Measurements from ENCODE around the gene LTK.

LTK gene

DNA sequence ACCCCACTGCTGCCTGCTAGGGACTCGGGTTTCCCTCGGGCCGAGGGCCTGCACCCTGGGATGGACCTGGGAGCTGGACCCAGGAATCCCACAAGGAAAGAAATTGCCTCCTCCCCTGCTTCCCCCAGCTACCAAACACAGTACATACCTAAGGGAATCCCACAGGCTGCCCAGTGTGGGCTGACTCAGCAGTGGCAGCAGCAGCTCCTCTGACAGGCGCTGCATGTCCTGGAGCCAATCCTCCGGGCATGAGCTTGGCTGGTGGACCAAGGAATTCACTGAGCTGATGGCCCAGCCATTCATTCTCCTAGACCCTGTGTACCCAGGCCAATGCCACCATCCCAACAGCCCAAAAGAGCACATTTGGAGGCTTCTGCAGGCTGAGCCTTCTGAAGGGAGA lies 9.5 kb upstream of the LTK start:
- DNase-seq = no peak

DNA sequence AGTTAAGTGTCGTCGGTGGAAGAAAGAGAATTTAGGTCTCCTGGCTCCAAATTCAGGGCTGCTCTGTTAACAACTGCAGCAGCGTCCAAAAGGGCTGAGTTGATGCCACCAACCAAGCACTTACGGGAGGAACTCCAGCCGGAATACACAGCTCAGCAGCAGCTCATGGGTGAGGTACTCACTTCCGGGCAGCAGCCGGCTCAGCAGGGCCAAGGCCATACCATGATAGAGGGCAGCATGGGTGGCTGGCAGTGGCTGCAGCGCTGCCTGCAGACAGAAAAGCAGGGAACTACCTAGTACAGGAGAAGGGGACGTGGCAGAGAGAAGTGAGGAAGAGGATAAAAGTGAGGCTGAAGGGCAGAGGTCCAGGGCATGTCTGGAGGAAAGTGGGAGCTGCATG lies 8.0 kb upstream of the LTK start:
- no peak for DNase-seq

DNA sequence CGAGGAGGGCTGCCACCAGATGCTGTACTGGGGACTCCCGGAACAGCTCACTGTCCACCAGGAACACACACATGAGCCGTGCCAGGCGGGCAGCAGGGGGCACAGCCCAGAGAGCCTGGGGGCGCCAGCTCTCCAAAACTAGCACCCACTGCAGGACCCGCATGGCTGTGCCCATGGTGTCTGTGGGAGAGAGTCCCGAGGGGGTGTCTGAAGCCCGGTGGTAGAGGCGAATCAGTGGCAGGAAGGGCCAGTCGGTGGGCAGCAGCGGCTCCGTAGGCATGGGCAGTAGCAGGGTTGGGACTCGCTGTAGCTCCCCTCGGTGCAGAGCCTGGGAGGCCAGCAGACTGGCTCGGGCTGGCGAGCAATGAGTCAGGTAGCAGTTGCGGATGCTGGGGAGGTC lies 7.0 kb upstream of the LTK start:
- DNase-seq = no peak

DNA sequence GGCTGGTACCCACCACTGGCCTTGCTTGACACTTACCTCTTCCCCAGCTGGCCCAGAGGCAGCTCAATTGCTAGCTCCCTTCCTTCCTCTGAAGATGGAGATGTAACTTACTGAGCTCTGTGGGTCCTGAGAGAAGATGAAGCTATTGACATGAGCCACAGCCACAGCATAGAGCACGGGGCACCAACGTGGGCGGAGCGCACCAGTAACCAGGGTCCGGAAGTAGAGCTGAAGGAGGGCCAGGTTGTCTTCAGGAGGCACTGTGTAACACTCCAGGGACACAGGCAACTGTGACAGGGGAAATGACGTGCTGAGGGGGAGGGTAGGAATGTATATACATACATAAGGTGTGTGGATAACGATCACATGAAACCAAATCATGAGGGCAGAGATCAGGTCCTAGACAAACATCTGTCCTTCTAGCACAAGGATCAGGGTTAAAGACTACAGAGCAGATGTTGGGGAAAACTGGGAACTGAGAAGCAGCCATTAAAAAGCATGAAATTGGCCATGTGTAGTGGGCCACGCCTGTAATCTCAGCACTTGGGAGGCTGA lies 4.3 kb upstream of the LTK start:
- no peak for DNase-seq

DNA sequence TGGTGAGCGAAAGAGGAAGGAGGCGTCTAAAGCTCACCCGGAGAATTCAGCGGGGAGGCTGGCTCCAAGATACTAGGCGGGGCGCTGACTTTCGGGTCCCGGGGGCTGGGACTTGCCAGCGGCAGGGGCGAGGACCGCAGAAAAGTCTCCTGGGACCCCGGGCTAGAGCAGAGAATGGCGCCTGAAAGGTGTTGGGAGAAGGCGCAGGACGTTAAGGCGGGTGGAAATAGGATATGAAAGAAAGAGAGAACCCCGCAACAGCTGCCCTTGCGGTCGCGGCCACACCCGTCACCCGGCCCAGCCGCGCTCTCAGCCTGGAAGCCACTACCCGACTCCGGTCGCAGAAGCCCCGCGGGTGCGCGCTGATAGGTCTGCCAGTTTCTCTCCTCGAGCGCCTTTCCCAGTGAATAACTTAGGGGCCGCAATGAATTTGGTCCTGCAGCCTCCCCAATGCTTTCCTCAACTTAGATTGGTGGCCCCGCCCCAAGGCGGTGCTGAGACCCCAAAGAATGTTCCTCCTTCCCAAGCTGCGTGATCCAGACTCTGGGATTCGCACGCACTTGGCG lies 604 bp downstream of the LTK start:
- DNase-seq = no peak

DNA sequence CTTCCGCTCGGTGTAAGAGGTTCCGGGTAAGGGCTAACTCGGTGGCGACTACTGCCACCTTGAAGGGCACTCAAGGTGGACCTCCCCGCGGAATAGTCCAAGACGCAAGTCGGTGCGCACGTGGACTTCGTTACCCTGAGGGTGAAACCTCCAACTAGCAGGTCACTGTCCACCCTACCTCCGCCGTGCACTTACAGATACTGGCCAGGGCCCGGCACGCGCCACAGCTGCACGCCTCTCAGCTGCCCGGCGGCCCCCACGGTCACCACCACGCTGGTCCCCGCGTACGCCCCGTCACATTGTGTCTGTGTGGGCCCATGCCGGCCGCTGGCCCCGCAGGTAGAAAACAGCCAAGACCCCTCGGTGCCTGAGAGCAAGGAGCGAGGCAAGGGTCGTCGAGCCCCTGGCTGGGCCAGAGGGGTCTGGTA lies 1.1 kb downstream of the LTK start:
- DNase-seq = no peak

DNA sequence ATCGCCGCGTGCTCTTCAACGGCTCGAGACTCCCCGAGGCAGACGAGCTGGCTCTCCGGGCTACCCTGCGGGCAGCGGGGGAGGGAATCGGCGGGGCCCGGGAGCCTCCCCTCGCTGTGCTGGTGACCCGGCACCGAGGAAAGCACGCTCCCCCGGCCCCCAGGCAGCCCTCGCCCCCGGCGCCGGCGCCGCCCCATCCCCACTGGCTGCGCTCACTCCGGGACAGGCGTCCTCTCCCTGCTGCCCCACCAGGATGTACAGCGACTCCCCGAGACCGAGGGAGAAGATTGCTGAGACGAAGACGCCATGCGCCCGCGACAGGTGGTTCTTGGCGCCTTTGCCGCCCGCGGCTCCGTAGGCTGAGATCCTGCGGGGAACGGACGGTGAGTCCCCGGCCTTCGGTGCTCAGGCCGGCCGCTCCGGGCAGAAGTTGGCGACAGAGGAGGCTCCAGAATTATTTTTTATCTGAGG lies 1.7 kb downstream of the LTK start:
- no peak for DNase-seq

DNA sequence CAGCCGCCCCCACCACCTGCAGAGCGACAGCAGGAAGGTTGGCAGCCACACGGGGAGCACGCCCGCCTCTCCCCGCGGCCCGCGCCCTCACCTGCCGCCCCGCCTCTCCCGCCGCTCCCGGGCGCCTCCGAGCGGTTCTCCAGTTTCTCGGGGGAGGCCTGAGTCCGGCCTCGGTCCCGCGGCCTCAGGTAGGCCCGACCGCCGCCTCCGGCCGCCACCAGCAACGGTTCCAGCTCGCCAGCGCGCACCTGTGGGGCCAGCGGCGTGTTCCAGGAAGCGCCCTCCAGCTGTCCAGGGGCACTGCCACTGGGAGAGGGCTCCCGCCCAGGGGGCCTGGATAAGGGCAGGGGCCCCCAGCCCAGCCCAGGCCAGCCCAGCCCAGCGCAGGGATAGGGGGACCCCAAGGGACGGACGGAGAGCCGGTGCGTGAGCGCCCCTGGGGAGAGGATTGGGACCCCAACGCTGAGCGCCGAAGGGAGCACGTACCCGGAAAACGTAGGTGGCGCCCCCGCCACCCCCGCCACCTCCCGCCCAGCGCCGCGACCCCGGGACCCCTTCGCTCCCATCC lies 2.2 kb downstream of the LTK start:
- DNase-seq = no peak

DNA sequence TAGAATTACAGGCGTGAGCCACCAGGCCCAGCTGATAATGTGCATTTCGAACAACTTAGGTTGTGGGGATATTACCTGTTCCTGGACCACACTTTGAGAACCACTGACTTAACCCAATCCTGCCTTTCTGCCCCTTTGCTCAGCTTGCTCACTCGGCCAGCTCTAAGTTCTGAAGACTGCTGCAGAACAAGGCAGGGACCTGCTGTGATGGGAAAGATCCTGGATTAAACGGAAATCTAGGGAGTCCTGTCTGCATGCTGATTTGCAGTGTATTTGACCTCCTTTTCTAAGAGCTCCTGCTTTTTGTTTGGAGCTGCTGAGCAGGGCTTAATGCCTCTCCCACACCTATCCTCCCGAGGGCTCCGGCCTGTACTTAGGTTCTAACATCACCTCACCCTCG lies 2.9 kb downstream of the LTK start:
- no peak for DNase-seq

DNA sequence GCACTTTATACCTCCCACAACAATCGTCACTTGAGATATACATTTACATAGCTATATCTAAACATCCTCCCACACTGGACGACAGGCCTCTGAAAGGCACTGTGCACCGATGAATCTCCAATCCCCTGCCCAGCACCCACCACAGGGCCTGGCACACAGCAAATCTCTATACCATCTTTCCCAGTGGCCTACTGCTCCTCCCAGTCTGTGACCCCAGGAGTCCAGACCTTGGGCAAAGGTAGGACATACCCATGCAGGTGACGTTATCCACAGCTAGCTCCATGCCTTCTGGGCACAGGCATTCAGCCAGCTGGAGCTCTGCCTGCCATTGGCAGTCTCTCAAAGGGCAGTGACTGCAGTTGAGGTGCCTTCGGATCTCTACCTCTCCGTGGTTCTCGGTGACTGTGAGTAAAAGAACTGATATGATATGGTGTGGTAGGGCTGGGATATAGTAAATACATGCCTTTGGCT lies 5.8 kb downstream of the LTK start:
- DNase-seq = no peak

DNA sequence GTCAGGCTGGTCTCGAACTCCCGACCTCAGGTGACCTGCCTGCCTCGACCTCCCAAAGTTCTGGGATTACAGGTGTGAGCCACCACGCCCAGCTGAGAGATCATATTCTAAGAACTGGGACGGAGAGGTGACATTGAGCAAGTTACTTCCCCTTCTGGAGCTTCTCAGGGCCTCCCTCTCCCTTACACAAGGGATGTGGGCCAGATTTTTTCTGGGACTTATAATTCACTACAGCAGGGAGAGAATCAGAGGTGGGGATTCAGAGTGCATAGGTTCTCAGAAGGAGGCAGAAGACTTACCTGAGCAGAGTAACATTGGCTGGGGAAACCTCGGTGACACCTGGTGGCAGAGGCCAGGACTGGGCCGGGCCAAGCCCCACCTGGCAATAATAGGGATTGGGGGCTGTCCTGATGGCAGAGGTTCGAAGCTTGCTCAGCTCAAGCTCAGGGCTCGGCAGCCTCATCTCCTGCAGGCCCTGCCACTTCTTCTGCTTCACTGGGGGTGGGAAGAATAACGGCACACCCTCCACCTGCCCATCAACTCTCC lies 6.8 kb downstream of the LTK start:
- no peak for DNase-seq

DNA sequence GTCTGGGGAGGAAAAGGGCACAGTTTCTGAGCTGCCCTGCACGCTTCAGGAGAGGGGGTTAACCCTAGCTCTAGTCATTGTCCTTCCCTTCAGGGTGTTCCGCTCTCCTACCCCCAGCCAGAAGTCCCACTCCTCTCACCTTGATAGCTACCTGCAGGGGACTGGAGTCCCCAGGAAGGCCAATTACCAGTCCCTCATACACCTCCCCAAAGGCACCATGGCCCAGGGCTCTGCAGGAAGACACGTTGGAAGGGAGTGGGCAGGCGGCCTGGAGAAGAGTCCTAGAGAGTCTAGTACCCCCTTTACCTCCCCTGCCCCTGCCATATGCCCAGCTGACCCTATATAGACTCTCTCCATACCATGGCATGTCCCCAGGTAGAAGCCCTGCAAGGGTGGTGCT lies 7.9 kb downstream of the LTK start:
- no peak for DNase-seq

DNA sequence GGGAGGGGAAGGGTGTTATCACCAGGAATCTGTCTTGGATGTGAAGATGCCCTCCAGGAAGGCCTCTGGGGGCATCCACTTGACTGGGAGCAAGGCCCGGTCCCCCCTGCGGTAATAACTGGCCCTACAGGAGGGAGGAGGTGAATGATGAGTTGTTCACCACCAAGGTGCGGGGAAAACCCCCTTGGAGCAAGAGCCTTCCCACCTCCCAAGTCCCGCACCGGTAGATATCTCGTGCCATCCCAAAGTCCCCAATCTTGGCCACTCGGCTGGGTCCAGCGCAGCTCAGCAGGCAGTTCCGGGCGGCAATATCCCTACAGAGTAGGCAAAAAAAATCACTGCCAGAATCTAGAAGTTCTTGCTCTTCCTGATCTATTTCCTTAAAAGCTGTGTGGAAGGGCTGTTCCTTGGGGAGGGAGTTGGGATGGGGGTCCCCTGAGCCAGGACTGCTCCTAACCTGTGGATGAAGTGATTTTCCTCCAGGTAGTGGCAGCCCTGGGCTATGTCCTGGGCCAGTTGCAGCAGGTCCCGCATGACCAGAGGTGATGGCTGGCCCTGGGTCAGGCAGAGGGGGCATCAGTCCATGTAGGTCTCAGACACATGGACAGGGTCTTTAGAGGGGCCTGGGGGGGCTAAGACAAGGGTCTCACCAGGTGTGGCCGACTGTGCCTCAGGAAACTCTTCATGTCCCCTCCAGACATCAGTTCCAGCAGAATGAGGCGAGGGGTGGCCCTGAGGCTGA lies 8.7 kb downstream of the LTK start:
- no peak for DNase-seq

DNA sequence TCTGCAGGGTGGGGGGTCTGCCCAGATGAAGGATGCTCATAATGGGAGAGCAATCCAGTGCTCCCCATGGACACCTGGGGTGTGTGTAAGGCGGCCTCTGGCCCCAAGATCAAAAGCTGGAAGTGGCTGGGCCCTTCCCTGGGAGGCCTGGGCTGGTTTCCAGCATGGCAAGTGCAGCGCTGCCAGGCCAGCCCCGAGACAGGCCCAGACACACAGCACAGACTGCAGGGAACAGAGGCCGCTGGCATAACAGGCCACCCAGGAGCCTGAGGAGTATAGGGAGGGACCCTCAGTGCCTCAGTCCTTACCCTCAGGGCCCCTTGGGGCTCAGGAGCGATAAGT lies 10.0 kb downstream of the LTK start:
- DNase-seq = no peak

DNA sequence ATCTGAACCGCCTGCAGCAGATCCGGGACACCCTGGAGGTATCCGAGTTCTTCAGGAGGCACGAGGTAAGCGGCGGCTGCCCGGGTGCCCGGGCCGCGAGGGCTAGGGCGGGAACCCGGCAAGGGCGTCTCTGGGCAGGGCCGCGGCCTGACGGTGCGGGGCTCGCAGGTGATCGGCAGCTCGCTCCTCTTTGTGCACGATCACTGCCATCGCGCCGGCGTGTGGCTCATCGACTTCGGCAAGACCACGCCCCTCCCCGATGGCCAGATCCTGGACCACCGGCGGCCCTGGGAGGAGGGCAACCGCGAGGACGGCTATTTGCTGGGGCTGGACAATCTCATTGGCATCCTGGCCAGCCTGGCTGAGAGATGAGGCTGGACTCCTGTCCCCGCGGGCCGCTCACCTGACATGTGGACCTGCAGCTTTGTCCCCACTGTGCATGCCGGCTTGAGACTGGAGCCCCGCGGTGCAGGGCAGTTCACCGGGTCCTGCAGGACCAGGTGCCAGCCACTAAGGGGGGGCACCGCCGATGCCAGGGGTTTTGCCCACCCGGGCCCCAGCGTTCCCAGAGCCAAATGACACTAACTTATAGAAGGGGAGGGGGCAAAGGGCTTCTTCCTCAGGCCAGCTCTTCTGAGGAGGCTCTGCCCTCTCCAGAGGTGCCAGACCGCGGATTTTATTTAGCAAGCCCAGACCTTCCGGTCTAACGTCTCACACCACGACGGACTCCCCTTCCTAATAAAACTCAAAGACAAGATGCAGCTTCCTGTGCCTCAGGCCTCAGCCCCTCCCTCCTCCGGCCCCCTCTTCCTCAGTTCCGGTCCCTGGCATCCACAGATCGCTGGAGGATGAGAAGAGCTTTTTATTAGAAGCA lies 10.6 kb downstream of the LTK start:
- DNase-seq = no peak

DNA sequence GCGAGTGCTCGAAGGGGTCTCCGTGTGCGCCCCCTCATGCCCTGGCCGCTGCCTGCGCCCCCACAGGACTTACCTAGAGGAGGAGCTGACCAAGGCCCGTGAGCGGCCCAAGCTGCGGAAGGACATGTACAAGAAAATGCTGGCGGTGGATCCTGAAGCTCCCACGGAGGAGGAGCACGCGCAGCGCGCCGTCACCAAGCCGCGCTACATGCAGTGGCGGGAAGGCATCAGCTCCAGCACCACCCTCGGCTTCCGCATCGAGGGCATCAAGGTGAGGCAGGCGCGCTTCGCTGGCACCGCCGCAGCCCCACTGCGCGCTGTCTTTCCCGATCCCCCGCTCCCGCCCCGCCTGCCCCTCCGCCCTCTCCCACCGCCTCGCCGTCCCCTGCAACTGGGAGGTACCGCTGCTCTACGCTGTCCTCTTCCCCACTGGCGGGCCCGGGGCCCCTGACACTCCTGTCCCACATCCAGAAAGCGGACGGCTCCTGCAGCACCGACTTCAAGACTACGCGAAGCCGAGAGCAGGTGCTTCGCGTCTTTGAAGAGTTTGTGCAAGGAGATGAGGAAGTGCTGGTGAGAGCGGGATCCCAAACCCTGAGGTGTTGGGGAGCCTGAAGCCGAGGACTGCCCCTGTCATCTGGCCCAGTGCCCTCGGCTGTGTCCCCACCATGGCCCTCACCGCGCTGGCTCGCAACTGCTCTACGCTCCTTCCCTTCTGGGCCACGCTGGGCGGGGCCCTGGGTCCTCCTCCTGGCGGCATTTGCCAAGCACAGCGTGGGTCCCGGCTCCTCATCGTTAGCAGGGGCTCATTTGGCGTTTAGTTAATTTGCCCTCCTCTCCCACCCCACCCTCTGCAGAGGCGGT lies 11.5 kb downstream of the LTK start:
- no peak for DNase-seq

DNA sequence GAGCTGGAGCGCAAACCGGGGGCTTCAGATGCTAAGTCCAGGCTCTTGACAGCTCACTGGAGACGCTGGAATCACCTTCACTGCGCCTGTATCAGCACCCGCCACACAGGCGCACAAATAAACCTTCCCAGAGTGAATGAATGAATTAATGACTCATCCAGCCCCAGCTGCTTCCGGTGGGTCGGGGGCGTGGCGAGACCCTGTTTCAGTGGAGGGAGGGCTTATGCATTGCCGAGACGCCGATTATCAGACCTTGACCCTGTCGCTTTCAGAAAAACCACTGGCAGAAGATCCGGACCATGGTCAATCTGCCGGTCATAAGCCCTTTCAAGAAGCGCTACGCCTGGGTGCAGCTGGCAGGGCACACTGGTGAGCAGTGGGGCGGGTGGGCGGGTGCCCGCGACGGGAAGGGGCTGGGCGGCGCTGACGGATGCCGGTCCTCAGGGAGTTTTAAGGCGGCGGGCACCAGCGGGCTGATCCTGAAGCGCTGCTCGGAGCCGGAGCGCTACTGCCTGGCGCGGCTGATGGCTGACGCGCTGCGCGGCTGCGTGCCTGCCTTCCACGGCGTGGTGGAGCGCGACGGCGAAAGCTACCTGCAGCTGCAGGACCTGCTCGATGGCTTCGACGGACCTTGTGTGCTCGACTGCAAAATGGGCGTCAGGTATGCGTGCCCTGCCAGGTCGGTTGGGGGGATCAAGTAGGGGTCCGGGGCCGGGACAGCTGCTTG lies 12.3 kb downstream of the LTK start:
- DNase-seq = no peak

DNA sequence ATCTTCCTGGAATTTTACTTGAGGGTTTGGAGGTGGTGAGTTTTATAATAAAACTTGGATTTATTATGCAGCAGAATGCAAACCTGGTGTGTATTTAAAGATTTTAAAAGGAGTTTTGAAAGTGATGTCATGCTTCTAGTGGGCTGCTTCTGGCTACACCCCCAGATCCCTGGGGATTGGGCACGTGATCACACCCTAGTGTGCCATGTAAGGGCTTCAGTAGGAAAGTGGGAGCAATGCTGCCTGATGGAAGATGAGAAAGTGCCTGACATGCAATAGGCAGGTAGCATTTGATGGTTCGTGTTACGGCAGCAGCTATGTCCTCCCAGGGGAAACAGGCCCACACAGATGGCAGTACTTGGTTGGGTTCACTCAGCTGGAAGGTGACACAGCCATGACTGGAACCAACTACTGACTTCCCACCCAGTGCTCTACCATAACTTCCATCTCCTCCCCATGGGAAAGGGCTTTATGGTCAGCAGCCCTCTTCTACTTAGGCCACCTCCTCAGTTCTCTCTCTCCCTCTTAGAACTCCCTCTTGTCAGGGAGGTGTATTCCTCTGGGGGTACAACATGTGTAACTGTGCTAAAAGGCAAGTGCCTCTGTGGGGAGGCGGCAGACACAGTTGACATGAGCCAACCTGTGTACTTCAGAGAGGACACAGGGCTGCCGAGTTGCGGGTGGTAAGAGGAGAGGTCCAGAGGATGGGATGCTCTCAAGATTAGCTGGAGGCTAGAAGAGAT lies 14.3 kb downstream of the LTK start:
- no peak for DNase-seq

DNA sequence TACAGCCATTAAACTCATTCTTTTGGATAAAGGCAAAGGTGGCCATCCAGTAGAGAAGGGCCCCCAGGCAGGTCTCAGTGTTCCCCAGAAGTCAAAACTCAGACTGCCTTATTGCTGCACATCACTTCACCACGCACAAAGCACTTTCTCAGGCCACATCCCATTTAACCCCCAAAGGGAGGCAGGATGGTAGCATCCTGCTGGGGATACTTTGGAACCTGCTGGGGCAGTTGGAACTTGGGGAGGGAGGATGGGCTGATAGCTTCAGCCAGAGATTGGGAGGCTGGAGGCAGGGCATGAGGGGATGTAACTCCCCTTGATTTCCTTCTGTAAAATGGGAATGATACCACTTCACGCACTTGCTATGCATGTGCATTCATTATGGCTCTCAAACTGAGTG lies 15.0 kb downstream of the LTK start:
- DNase-seq = no peak
